HepG2 (cell line): ENCODE results near the gene GPR137. TPM values are rescaled to one million over a fixed set of nuclear protein-coding genes. Genes with fewer than 3 reads are reported as not detected.

Source experiments
- CEBPB ChIP-seq: IDR thresholded peaks from 2 replicates; pipeline ENCODE4 v1.6.1; 2011; ENCODE audit warnings: low read depth, low read length, improper control_type of control experiment, borderline replicate concordance
- CHD4 ChIP-seq: fragments of 200-600 bp; sonication (generic); IDR thresholded peaks from 2 replicates; pipeline ENCODE4 v1.7.0; 2017; ENCODE audit warnings: mild to moderate bottlenecking, low read length, borderline replicate concordance
- DNMT3B ChIP-seq: conservative IDR thresholded peaks from 2 replicates; pipeline ENCODE4 v1.6.1; 2016; ENCODE audit warnings: missing biosample characterization, control low read depth
- FOSL2 ChIP-seq: sonication (generic); formaldehyde crosslinking; IDR thresholded peaks from 2 replicates; pipeline ENCODE4 v1.4.0; 2020; ENCODE audit warnings: missing genetic modification reagents
- GATAD1 ChIP-seq: IDR thresholded peaks from 2 replicates; pipeline ENCODE4 v1.6.1; 2016; ENCODE audit warnings: missing genetic modification reagents, missing compliant biosample characterization
- HMG20B ChIP-seq: conservative IDR thresholded peaks from 2 replicates; pipeline ENCODE4 v1.6.1; 2016; ENCODE audit warnings: missing genetic modification reagents, missing compliant biosample characterization
- HOXA7 ChIP-seq: sonication (generic); formaldehyde crosslinking; IDR thresholded peaks from 2 replicates; pipeline ENCODE4 v1.8.1; 2022; ENCODE audit warnings: mild to moderate bottlenecking, missing genetic modification reagents, moderate library complexity
- JDP2 ChIP-seq: sonication (generic); formaldehyde crosslinking; IDR thresholded peaks from 2 replicates; pipeline ENCODE4 v1.8.1; 2022; ENCODE audit warnings: missing genetic modification reagents, borderline replicate concordance
- MTA3 ChIP-seq: sonication (generic); formaldehyde crosslinking; IDR thresholded peaks from 2 replicates; pipeline ENCODE4 v1.4.0; 2020; ENCODE audit warnings: missing genetic modification reagents
- PPARG ChIP-seq: conservative IDR thresholded peaks from 2 replicates; pipeline ENCODE4 v1.6.1; 2016; ENCODE audit warnings: missing biosample characterization, missing genetic modification reagents
- SAFB2 ChIP-seq: sonication (generic); formaldehyde crosslinking; IDR thresholded peaks from 2 replicates; pipeline ENCODE4 v1.5.1; 2020; ENCODE audit warnings: missing genetic modification reagents, low read depth, mild to moderate bottlenecking, borderline replicate concordance
- WIZ ChIP-seq: sonication (generic); formaldehyde crosslinking; IDR thresholded peaks from 2 replicates; pipeline ENCODE4 v1.5.1; 2020; ENCODE audit warnings: mild to moderate bottlenecking, missing genetic modification reagents
- ZFX ChIP-seq: sonication (generic); formaldehyde crosslinking; IDR thresholded peaks from 2 replicates; pipeline ENCODE4 v1.4.0; 2020; ENCODE audit warnings: mild to moderate bottlenecking, low read depth, missing genetic modification reagents, moderate library complexity
- ZMAT5 ChIP-seq: sonication (generic); formaldehyde crosslinking; IDR thresholded peaks from 2 replicates; pipeline ENCODE4 v1.5.0; 2020; ENCODE audit warnings: mild to moderate bottlenecking, low read depth, missing genetic modification reagents, borderline replicate concordance
- ZNF503 ChIP-seq: sonication (generic); formaldehyde crosslinking; IDR thresholded peaks from 2 replicates; pipeline ENCODE4 v1.4.0; 2020; ENCODE audit warnings: missing genetic modification reagents
- ZNF609 ChIP-seq: sonication (generic); formaldehyde crosslinking; IDR thresholded peaks from 2 replicates; pipeline ENCODE4 v1.4.0; 2020; ENCODE audit warnings: mild to moderate bottlenecking, missing genetic modification reagents, borderline replicate concordance
- ZNF878 ChIP-seq: sonication (generic); formaldehyde crosslinking; IDR thresholded peaks from 2 replicates; pipeline ENCODE4 v1.8.1; 2023; ENCODE audit warnings: mild to moderate bottlenecking, missing genetic modification reagents, moderate library complexity
- polyA plus RNA-seq, 8 experiments: library from polyadenylated mRNA; depleted of rRNA in 3 of 8; stranded (reverse) in 7 of 8; unstranded in 1 of 8; fragments of >200 nt; fragmentation: Illumina TruSeq in 4 of 8; extraction: Trizol in 4 of 8; gene quantifications; 2 replicates each; pipeline versions ENCODE4 v1.2.1 to v1.2.3, GENCODE V29; 2011 to 2016; ENCODE audit warnings: low read depth in 4 of 8, missing spikeins in 1 of 8, mixed read lengths in 1 of 8; ENCODE audit not compliant: insufficient read depth in 1 of 8
- total RNA-seq, 5 experiments: library from RNA; depleted of rRNA; stranded (reverse); fragments of >200 nt; fragmentation: Illumina TruSeq; extraction: Trizol; gene quantifications; 2 replicates each; pipeline ENCODE4 v1.2.3, GENCODE V29; 2016; ENCODE audit warnings: low read depth in 1 of 5
- TF ChIP-seq, protein P1 (sequence below): sonication (generic); formaldehyde crosslinking; conservative IDR thresholded peaks from 2 replicates; pipeline ENCODE4 v1.5.0; 2020; ENCODE audit warnings: missing genetic modification reagents
- TF ChIP-seq, protein P2 (sequence below): sonication (generic); formaldehyde crosslinking; IDR thresholded peaks from 2 replicates; pipeline ENCODE4 v1.4.0; 2020; ENCODE audit warnings: missing genetic modification reagents

The GPR137 gene
- total and polyA plus RNA-seq, 2 of the 13 experiments (the other 11 are each of a cell fraction or from before 2014, with no cell fraction given): 8.5 to 13.2 TPM

DNA sequence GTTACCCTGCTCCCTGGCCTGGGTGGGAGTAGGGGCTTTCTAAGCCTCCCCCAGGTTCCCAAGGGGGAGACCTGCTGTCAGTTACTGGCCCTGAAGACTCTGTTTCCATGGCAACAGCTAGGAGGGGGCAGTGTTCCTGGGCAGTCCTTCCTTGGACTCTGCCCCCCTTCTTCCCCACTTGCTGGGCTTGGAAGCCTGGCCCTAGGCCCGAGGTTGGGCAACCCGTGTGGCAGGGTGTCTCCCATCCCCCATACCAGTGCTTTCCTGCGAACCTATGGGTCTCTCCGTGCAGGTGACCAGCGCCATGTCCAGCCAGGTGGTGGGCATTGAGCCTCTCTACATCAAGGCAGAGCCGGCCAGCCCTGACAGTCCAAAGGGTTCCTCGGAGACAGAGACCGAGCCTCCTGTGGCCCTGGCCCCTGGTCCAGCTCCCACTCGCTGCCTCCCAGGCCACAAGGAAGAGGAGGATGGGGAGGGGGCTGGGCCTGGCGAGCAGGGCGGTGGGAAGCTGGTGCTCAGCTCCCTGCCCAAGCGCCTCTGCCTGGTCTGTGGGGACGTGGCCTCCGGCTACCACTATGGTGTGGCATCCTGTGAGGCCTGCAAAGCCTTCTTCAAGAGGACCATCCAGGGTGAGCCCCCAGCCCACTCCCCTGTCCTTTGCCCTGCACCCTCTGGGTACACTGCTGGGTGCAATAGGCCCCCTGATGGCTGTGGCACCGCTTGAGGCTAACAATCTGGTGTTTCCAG is 21.4 kb downstream of the GPR137 start (continued):
- TF ChIP-seq, protein P1, sequence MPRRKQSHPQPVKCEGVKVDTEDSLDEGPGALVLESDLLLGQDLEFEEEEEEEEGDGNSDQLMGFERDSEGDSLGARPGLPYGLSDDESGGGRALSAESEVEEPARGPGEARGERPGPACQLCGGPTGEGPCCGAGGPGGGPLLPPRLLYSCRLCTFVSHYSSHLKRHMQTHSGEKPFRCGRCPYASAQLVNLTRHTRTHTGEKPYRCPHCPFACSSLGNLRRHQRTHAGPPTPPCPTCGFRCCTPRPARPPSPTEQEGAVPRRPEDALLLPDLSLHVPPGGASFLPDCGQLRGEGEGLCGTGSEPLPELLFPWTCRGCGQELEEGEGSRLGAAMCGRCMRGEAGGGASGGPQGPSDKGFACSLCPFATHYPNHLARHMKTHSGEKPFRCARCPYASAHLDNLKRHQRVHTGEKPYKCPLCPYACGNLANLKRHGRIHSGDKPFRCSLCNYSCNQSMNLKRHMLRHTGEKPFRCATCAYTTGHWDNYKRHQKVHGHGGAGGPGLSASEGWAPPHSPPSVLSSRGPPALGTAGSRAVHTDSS (CRISPR knock-in tag): no peak
- no peak for TF ChIP-seq GATAD1 (CRISPR knock-in tag)
- TF ChIP-seq HOXA7 (CRISPR knock-in tag): no peak
- peak; percentile 63; the same call in 1 of the 2 replicates for TF ChIP-seq ZFX
- no peak for TF ChIP-seq ZNF878
- peak; percentile 91 for TF ChIP-seq CEBPB
- TF ChIP-seq SAFB2: no peak
- TF ChIP-seq PPARG (CRISPR knock-in tag): no peak
- TF ChIP-seq, protein P2, sequence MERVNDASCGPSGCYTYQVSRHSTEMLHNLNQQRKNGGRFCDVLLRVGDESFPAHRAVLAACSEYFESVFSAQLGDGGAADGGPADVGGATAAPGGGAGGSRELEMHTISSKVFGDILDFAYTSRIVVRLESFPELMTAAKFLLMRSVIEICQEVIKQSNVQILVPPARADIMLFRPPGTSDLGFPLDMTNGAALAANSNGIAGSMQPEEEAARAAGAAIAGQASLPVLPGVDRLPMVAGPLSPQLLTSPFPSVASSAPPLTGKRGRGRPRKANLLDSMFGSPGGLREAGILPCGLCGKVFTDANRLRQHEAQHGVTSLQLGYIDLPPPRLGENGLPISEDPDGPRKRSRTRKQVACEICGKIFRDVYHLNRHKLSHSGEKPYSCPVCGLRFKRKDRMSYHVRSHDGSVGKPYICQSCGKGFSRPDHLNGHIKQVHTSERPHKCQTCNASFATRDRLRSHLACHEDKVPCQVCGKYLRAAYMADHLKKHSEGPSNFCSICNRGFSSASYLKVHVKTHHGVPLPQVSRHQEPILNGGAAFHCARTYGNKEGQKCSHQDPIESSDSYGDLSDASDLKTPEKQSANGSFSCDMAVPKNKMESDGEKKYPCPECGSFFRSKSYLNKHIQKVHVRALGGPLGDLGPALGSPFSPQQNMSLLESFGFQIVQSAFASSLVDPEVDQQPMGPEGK (CRISPR knock-in tag): peak; percentile 84
- TF ChIP-seq HMG20B: no peak
- no peak for TF ChIP-seq CHD4
- no peak for TF ChIP-seq WIZ (CRISPR knock-in tag)
- no peak for TF ChIP-seq MTA3 (CRISPR knock-in tag)
- TF ChIP-seq DNMT3B (CRISPR knock-in tag): no peak
- no peak for TF ChIP-seq ZNF503 (CRISPR knock-in tag)
- TF ChIP-seq FOSL2: no peak; the same call in 1 of the 2 replicates
- TF ChIP-seq ZMAT5 (CRISPR knock-in tag): no peak
- TF ChIP-seq ZNF609 (CRISPR knock-in tag): peak; percentile 49; the same call in 1 of the 2 replicates
- no peak for TF ChIP-seq JDP2
